Medulla oblongata (tissue), 1 donor: ENCODE measurements around the gene ZNRF3.
"Not testable (repeated sequence)": the region's sequence is repeated elsewhere in the genome, so short reads cannot be mapped to it uniquely, and the experiment has no call there.

Experiments used
- DNase-seq: peaks from one replicate; pipeline ENCODE4 v3.0.0-alpha.2; 2015; ENCODE audit errors: extremely low spot score

Gene ZNRF3

GRCh38 chr22:29062286-29062821 is 179.0 kb downstream of the ZNRF3 start:
- DNase-seq = no peak

- no peak for DNase-seq
Observed at GRCh38 chr22:29065468-29066190, 182.3 kb downstream of the ZNRF3 start.

GRCh38 chr22:29069463-29069862 is 186.1 kb downstream of the ZNRF3 start:
- DNase-seq = no peak

- DNase-seq = no peak
Observed at GRCh38 chr22:29070490-29070889, 187.1 kb downstream of the ZNRF3 start.

GRCh38 chr22:29071261-29072045 is 188.1 kb downstream of the ZNRF3 start:
- no peak for DNase-seq

GRCh38 chr22:29072193-29072978 is 189.0 kb downstream of the ZNRF3 start:
- DNase-seq = peak; percentile 83

- no peak for DNase-seq
Observed at GRCh38 chr22:29072979-29073617, 189.7 kb downstream of the ZNRF3 start, which contains the start of gene KREMEN1. Gene KREMEN1 (plus strand): TSS chr22:29073035. CDS start chr22:29073131, 96 bp downstream.

GRCh38 chr22:29073618-29074275 is 190.4 kb downstream of the ZNRF3 start:
- no peak for DNase-seq

GRCh38 chr22:29074276-29074772 is 191.0 kb downstream of the ZNRF3 start:
- DNase-seq = no peak

- no peak for DNase-seq
Observed at GRCh38 chr22:29078036-29078868, 194.9 kb downstream of the ZNRF3 start.

- no peak for DNase-seq
Observed at GRCh38 chr22:29078869-29079207, 195.5 kb downstream of the ZNRF3 start.

- DNase-seq = no peak
Observed at GRCh38 chr22:29079218-29079901, 196.0 kb downstream of the ZNRF3 start.

GRCh38 chr22:29080106-29080975 is 197.0 kb downstream of the ZNRF3 start:
- no peak for DNase-seq

GRCh38 chr22:29081517-29082236 is 198.3 kb downstream of the ZNRF3 start:
- DNase-seq = no peak

GRCh38 chr22:29082826-29083545 is 199.6 kb downstream of the ZNRF3 start:
- no peak for DNase-seq

GRCh38 chr22:29083576-29083932 is 200.2 kb downstream of the ZNRF3 start:
- DNase-seq = not testable (repeated sequence)
